ENCODE measurements around the gene OR8J1. TPM values are rescaled to one million over a fixed set of nuclear protein-coding genes. Genes with fewer than 3 reads are reported as not detected.

OR8J1 gene
- total and polyA plus RNA-seq, 2 of the 8 experiments (the other 6 are each of a cell fraction or from before 2014, with no cell fraction given) = not detected

DNA sequence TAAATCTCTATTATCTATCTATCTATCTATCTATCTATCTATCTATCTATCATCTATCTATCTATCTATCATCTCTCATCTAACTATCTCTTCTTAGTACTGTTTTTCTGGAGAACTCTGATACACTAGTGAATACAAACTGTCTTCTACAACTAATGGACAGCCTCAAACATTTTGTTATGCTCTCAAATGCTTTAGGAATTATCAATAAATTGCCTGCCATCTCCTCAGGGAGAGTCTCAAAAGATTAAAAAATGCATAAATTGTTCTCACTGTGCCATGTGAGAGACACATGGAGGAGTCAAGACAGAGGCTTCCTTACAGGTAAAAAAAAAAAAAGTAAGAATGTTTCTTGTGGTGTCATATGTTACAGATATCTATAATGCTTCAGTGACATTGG lies 39.2 kb upstream of the OR8J1 start, which contains the start of gene OR8K3 (continued):
- no peak for TF ChIP-seq BRCA1 (IDR thresholded peaks at IDR 0.05; ENCODE audit: low read depth, low read length)

All from H1 (cell line).